ENCODE data around the gene SORBS1. TPM values are rescaled to one million over a fixed set of nuclear protein-coding genes. Genes with fewer than 3 reads are reported as not detected.

The SORBS1 gene
- total and polyA plus RNA-seq, 3 donors from 2014 or later: 34.4 to 46.6 (median 38.8) TPM

- Histone ChIP-seq H3K27ac (peak overlapping the region in 1 of 2 donors; percentile 5), H3K36me3 (ENCODE audit: low read depth, missing control alignments) (no peaks in the 10 kb centered on the region), H3K27me3 (no peaks in the 10 kb centered on the region), H3K4me3 (no peak overlapping the region), H3K9me3 (no peaks in the 10 kb centered on the region), H3K4me1 (peaks cover 7% of the 10 kb centered on the region)
- DNase-seq: no peak
- intact Hi-C loops (cut with DNase I; ENCODE audit: low total_unique reads): no loop called here
- TF ChIP-seq CTCF (IDR thresholded peaks at IDR 0.05) (no peak), POLR2A (IDR thresholded peaks at IDR 0.05) (no peak)
- 73 to 76% methylated on average over 4 of the region's 4 CpGs for WGBS, 2 donors
Measured at GRCh38 chr10:95485056-95485844, 75.9 kb downstream of the SORBS1 start.

GRCh38 chr10:95482501-95483233 lies 78.5 kb downstream of the SORBS1 start:
- no peak overlapping the region for H3K27ac ChIP-seq
- intact Hi-C loops (cut with DNase I; ENCODE audit: low total_unique reads): no loop called here
- no peak for TF ChIP-seq CTCF (IDR thresholded peaks at IDR 0.05)
- TF ChIP-seq POLR2A (IDR thresholded peaks at IDR 0.05): no peak
- H3K4me3 ChIP-seq: no peak overlapping the region
- no peaks in the 10 kb centered on the region for H3K9me3 ChIP-seq
- no peaks in the 10 kb centered on the region for H3K27me3 ChIP-seq
- no peaks in the 10 kb centered on the region for H3K36me3 ChIP-seq (ENCODE audit: low read depth, missing control alignments)
- H3K4me1 ChIP-seq: peaks cover 18% of the 10 kb centered on the region
- no peak for DNase-seq
- WGBS, 2 donors: 88 to 93% methylated on average over 7 of the region's 7 CpGs

GRCh38 chr10:95480901-95481491 lies 80.2 kb downstream of the SORBS1 start:
- no peak overlapping the region for H3K4me3 ChIP-seq
- peaks cover 27% of the 10 kb centered on the region for H3K4me1 ChIP-seq
- no peak for TF ChIP-seq POLR2A (IDR thresholded peaks at IDR 0.05)
- TF ChIP-seq CTCF (IDR thresholded peaks at IDR 0.05): no peak
- intact Hi-C loops (cut with DNase I; ENCODE audit: low total_unique reads): no loop called here
- peak overlapping the region in 1 of 2 donors; percentile 89 for H3K27ac ChIP-seq
- no peaks in the 10 kb centered on the region for H3K27me3 ChIP-seq
- no peak for DNase-seq
- no peaks in the 10 kb centered on the region for H3K9me3 ChIP-seq
- 70 to 75% methylated on average over 4 of the region's 4 CpGs for WGBS, 2 donors
- H3K36me3 ChIP-seq (ENCODE audit: low read depth, missing control alignments): no peaks in the 10 kb centered on the region

DNA sequence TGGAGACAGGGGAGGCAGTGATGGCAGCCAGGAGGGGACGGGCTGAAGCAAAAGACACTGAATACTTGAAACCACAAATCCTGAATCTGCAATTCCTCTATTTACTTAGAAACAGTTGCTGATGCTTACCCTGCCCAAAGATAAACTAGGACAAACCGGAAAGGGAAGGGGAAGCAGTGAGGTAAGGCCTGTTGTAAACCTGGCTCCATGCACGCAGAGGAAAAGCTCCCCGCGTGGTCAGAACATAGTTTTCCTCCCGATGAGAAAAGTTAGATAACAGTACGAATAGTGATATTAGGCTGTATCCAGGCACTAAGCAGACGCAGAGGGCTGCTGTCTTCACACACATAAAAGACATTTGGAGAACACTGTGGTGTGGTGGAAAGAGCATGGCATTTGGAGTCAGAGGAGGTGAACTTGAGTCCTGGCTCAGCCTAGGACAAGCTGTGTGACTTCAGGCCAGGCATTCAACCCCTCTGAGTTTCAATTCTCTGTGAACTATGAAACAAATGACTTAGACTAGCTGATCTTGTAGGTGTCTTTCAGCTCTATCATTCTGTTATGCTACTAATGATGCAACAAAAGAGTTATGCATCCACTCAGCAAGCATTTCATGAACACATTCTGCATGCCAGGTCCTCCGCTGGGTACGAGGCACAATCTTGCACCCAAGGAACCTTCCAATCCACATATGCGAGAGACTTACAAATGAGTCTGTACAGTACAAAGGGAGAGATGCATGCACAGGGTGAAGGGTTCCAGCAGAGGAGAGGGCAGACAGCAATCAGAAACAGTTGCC lies 80.9 kb downstream of the SORBS1 start:
- TF ChIP-seq POLR2A (IDR thresholded peaks at IDR 0.05) (no peak), CTCF (IDR thresholded peaks at IDR 0.05) (no peak)
- Histone ChIP-seq H3K36me3 (ENCODE audit: low read depth, missing control alignments) (no peaks in the 10 kb centered on the region), H3K9me3 (no peaks in the 10 kb centered on the region), H3K27ac (peak overlapping the region; percentile 78 to 89), H3K27me3 (no peaks in the 10 kb centered on the region), H3K4me1 (peaks cover 27% of the 10 kb centered on the region), H3K4me3 (no peak overlapping the region)
- WGBS, 2 donors: 55% methylated on average over 11 of the region's 11 CpGs
- DNase-seq: no peak
- intact Hi-C loops (cut with DNase I; ENCODE audit: low total_unique reads): no loop called here

Measured in testis (tissue), 3 donors.